ENCODE results near the gene KCTD14. TPM values are rescaled to one million over a fixed set of nuclear protein-coding genes. Genes with fewer than 3 reads are reported as not detected.

The KCTD14 gene
- total and polyA plus RNA-seq, 2 of the 8 experiments (the other 6 are each of a cell fraction or from before 2014, with no cell fraction given), result 21.6 to 24.9 TPM

DNA sequence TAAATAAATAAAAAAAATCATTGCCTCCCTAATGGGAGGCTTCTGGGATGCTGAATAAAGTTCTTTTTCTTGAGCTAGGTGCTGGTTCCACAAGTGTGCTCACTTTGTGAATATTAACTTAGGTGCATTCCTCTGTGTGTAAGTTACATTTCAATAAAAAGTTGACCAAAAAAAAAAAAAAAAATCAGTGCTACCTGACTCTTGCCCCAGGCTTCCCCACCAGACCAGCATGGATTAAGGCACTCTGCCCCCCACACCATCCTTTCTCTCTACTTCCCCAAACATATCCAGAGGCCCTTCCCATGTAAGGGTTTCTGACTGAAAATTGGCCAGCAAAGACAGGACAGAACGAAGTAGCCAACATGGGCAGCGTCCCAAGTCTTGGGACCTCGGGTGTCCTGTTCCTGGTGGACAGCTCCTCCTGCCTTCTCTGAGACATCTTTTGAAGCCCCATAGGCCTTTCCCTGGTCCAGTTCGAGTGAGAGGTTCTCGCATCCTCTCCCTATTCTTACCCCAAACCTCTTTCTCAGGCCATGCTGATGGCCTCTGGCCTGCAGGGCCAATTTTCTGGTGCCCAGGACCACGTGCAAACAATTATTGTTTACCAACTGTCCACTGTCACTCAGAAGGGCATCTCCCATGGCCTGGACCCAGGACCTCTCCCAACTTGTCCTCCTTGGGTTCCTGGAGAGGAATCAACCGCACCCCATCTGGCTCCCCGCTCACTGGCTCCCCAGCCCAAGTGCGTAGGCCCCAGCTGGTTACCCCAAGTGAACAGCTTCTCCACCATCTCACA, 14.9 kb upstream of the KCTD14 start:
- ChIA-PET POLR2A (ENCODE audit: partially characterized antibody) (no interaction called here), CTCF (ENCODE audit: partially characterized antibody) (interaction anchor here (0.9 to 9.0 kb wide), 3 partner anchors 7 to 39 kb away, joined by 3 to 92 read pairs (median 4); no protein-coding TSS in a partner anchor)
- FAIRE-seq, result no peak

More for the DNA sequence above, 14.9 kb upstream of the KCTD14 start:
- Histone ChIP-seq H3K4me2 (ENCODE audit: insufficient read depth in 1 of 2, low read depth in 2 of 2, low read length in 2 of 2) (no peak overlapping the region), H3K4me1 (replicated peaks in 1 of 4; ENCODE audit: control insufficient read depth in 3 of 4, insufficient read depth in 4 of 4, low read length in 3 of 4) (peaks cover 0 to 7% (median 3%) of the 10 kb centered on the region in 4 experiments; a peak in 3 of 7 replicates), H3K18ac (ENCODE audit: extremely low read depth, low read length) (no peak overlapping the region), H4K5ac (ENCODE audit: insufficient read length, low read depth, low read length) (no peak overlapping the region), H2AK5ac (ENCODE audit: low read depth, low read length) (no peak overlapping the region), H3K23ac (ENCODE audit: insufficient read length) (no peak overlapping the region), H3K23me2 (ENCODE audit: low read depth, low read length) (no peaks in the 10 kb centered on the region), H3K79me1 (ENCODE audit: low read depth, low read length) (no peaks in the 10 kb centered on the region), H4K8ac (ENCODE audit: extremely low read depth, insufficient read depth, low read length) (no peak overlapping the region), H3K9me3 (ENCODE audit: insufficient read depth in 2 of 2, low read depth in 1 of 2, low read length in 1 of 2) (no peaks in the 10 kb centered on the region), H3K79me2 (ENCODE audit: control insufficient read depth in 1 of 2, insufficient read depth in 2 of 2, low read length in 2 of 2) (no peaks in the 10 kb centered on the region), H3K56ac (replicated peaks; ENCODE audit: insufficient read length, low read depth, low read length) (no peak overlapping the region), H3K4ac (replicated peaks; ENCODE audit: insufficient read length, low read depth, low read length) (no peak overlapping the region), H2AFZ (ENCODE audit: low read length) (no peak overlapping the region), H3K36me3 (ENCODE audit: control insufficient read depth in 2 of 4, insufficient read depth in 4 of 4, low read length in 3 of 4) (no peaks in the 10 kb centered on the region), H3K4me3 (ENCODE audit: extremely low read depth in 1 of 4, insufficient read depth in 2 of 4, low read depth in 3 of 4, low read length in 4 of 4) (no peak overlapping the region), H2BK15ac (ENCODE audit: low read length) (no peak overlapping the region), H3K27me3 (replicated peaks in 1 of 4; ENCODE audit: control insufficient read depth in 3 of 4, extremely low read depth in 1 of 4, insufficient read depth in 3 of 4, low read length in 3 of 4) (no peaks in the 10 kb centered on the region), H4K91ac (replicated peaks; ENCODE audit: insufficient read length, low read length) (no peak overlapping the region), H4K20me1 (replicated peaks in 1 of 2; ENCODE audit: control insufficient read depth in 1 of 2, insufficient read depth in 2 of 2, low read length in 2 of 2) (no peaks in the 10 kb centered on the region), H3K14ac (ENCODE audit: insufficient read length) (no peak overlapping the region), H2BK120ac (replicated peaks; ENCODE audit: low read depth, low read length) (no peak overlapping the region), H2BK5ac (ENCODE audit: low read depth, low read length) (no peak overlapping the region), H3K9ac (replicated peaks in 1 of 4; ENCODE audit: extremely low read depth in 1 of 4, low read depth in 3 of 4, low read length in 3 of 4) (no peak overlapping the region), H2BK20ac (ENCODE audit: low read length) (no peak overlapping the region), H3K27ac (ENCODE audit: low read depth, low read length) (no peak overlapping the region), H2BK12ac (ENCODE audit: low read depth, low read length) (no peak overlapping the region)
- DNase-seq (ENCODE audit: low read depth in 1 of 2, low spot score in 2 of 2), result no peak
- no peak for TF ChIP-seq GABPA (IDR thresholded peaks at IDR 0.05; ENCODE audit: borderline replicate concordance, insufficient read depth, low read length)
- TF ChIP-seq CHD2 (IDR thresholded peaks at IDR 0.05; ENCODE audit: low read length), result no peak
- TF ChIP-seq SP4 (IDR thresholded peaks at IDR 0.05; ENCODE audit: low read length), result no peak
- no peak for TF ChIP-seq HDAC6 (IDR thresholded peaks at IDR 0.05; ENCODE audit: low read depth, low read length)
- no peak for TF ChIP-seq KDM5A (IDR thresholded peaks at IDR 0.05; ENCODE audit: low read length)
- TF ChIP-seq RFX5 (IDR thresholded peaks at IDR 0.05; ENCODE audit: borderline replicate concordance, low read depth, low read length), result no peak
- no peak for TF ChIP-seq RAD21 (IDR thresholded peaks at IDR 0.05 in 1 of 2, conservative IDR thresholded peaks at IDR 0.05 in 1 of 2; ENCODE audit: low read depth in 2 of 2, low read length in 2 of 2)
- 81% methylated on average over 9 of the region's 9 CpGs; no CpG with 5 or more reads in 1 of the 2 experiments for WGBS, 2 experiments (ENCODE audit: extremely low coverage in 1 of 2, insufficient coverage in 1 of 2, insufficient read length in 1 of 2, insufficient replicate concordance in 2 of 2, low coverage in 1 of 2, low lambda C conversion rate in 2 of 2, missing lambda C conversion rate in 1 of 2)
